ENCODE data around the gene IL4. TPM values are rescaled to one million over a fixed set of nuclear protein-coding genes. Genes with fewer than 3 reads are reported as not detected.

The IL4 gene
- total and polyA plus RNA-seq, 9 of the 15 experiments (the other 6 are each of a cell fraction or from before 2014, with no cell fraction given) = 0.22 to 0.62 TPM; not detected in 7

GRCh38 chr5:132651838-132652469 lies 21.8 kb upstream of the IL4 start (continued):
- TF ChIP-seq ZNF239 (CRISPR knock-in tag; IDR thresholded peaks at IDR 0.05) (no peak), ZNF655 (CRISPR knock-in tag; IDR thresholded peaks at IDR 0.05) (no peak), ZC3H8 (IDR thresholded peaks at IDR 0.05) (no peak), CLOCK (CRISPR knock-in tag; IDR thresholded peaks at IDR 0.05; ENCODE audit: borderline replicate concordance) (no peak), KHSRP (IDR thresholded peaks at IDR 0.05) (peak; percentile 90), ZNF354B (CRISPR knock-in tag; IDR thresholded peaks at IDR 0.05) (no peak), STAT5A (IDR thresholded peaks at IDR 0.05; ENCODE audit: borderline replicate concordance, low read length) (peak; percentile 99), ZC3H4 (CRISPR knock-in tag; IDR thresholded peaks at IDR 0.05; ENCODE audit: borderline replicate concordance) (no peak), RNF2 (IDR thresholded peaks at IDR 0.05) (peak; percentile 24; the same call in 1 of the 2 replicates), SUPT5H (IDR thresholded peaks at IDR 0.05) (no peak), TCF3 (CRISPR knock-in tag; IDR thresholded peaks at IDR 0.05) (peak; percentile 99), KDM2B (CRISPR knock-in tag; IDR thresholded peaks at IDR 0.05) (no peak), HDAC6 (IDR thresholded peaks at IDR 0.05; ENCODE audit: low read depth, low read length) (no peak), DMBX1 (CRISPR knock-in tag; IDR thresholded peaks at IDR 0.05; ENCODE audit: borderline replicate concordance) (peak; percentile 92), ZMIZ1 (IDR thresholded peaks at IDR 0.05; ENCODE audit: low read depth in 2 of 2, low read length in 2 of 2) (peak in 1 of 2 experiments; percentile 99; a peak in 2 of 4 replicates)
- TF ChIP-seq, protein P1, sequence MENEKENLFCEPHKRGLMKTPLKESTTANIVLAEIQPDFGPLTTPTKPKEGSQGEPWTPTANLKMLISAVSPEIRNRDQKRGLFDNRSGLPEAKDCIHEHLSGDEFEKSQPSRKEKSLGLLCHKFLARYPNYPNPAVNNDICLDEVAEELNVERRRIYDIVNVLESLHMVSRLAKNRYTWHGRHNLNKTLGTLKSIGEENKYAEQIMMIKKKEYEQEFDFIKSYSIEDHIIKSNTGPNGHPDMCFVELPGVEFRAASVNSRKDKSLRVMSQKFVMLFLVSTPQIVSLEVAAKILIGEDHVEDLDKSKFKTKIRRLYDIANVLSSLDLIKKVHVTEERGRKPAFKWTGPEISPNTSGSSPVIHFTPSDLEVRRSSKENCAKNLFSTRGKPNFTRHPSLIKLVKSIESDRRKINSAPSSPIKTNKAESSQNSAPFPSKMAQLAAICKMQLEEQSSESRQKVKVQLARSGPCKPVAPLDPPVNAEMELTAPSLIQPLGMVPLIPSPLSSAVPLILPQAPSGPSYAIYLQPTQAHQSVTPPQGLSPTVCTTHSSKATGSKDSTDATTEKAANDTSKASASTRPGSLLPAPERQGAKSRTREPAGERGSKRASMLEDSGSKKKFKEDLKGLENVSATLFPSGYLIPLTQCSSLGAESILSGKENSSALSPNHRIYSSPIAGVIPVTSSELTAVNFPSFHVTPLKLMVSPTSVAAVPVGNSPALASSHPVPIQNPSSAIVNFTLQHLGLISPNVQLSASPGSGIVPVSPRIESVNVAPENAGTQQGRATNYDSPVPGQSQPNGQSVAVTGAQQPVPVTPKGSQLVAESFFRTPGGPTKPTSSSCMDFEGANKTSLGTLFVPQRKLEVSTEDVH (IDR thresholded peaks at IDR 0.05; ENCODE audit: low read depth, partially characterized antibody) = no peak
- TF ChIP-seq, protein P2, sequence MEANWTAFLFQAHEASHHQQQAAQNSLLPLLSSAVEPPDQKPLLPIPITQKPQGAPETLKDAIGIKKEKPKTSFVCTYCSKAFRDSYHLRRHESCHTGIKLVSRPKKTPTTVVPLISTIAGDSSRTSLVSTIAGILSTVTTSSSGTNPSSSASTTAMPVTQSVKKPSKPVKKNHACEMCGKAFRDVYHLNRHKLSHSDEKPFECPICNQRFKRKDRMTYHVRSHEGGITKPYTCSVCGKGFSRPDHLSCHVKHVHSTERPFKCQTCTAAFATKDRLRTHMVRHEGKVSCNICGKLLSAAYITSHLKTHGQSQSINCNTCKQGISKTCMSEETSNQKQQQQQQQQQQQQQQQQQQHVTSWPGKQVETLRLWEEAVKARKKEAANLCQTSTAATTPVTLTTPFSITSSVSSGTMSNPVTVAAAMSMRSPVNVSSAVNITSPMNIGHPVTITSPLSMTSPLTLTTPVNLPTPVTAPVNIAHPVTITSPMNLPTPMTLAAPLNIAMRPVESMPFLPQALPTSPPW (CRISPR knock-in tag; IDR thresholded peaks at IDR 0.05) = 0 out of 2 replicates have a peak, but pooled peaks have one; percentile 17

Data from K562 (cell line).